ENCODE results near the gene TCERG1L.

TCERG1L gene

DNA sequence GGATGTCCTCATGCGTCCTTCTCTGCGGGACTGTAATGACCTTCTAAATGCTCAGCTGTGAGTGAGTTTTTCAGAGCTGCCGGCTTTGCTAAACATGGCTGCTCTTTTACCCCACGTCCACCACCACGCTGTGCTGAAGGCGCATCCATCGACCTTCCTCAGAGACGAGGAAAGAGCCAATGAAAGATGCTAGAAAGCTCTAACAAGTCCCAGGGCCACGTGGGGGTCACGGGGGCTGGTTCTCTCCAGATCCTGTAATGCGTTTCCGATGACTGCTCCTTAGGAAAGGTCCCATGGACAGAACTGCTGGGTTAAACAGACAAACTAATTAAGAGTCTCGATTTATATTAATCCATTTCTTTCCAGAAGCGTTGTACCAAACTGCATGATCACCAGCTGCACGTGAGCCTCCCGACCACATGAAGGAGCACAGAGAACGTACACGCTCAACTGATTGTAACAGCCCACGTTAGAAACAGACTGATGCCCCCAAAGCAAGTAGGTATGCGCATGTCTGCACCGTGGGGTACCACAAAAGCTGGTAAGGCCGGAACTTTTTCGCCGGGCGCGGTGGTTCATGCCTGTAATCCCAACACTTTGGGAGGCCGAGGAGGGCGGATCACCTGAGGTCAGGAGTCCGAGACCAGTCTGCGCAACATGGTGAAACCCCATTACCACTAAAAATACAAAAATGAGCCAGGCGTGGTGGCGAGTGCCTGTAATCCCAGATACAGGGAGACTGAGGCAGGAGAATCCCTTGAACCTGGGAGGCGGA, 109.6 kb downstream of the TCERG1L start:
- H3K9me3 Mint-ChIP-seq = no peaks in the 10 kb centered on the region
- no peak overlapping the region for H3K27ac Mint-ChIP-seq
- no peaks in the 10 kb centered on the region for H3K4me1 Mint-ChIP-seq (ENCODE audit: low read depth)
- H3K27me3 Mint-ChIP-seq (ENCODE audit: low read depth) = peaks cover 5% of the 10 kb centered on the region
- H3K4me3 Mint-ChIP-seq = no peak overlapping the region
- no peaks in the 10 kb centered on the region for H3K36me3 Mint-ChIP-seq (ENCODE audit: low read depth)
- DNase-seq (ENCODE audit: low spot score) = no peak

DNA sequence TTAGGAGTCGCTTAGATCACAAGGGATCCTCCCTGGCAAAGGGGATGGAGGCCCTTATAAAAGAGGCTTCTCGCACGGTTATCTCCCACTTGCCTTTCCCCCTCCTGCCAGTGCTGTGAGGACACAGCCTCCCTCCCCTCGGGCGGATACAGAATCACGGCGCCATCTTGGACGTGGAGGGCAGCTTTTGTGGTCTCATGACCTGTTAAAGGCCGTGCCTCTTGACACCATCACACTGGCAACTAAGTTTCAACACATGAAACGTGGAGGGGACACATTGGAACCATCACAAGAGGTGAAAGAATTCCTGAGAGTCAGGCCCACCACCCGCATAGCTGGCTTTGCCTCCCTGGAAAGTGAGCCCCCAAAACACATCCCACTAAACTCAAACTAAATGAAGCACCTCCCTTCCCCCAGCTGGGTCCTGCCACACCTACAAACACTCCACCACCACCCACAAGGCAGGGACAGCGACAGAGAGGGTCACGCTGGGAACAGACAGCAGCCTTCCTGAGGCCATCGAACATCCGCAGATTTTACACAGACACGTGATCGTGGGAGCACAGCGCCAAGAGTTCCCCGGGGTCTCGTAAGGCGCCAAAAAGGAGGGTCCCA, 110.6 kb downstream of the TCERG1L start:
- no peak for DNase-seq (ENCODE audit: low spot score)
- H3K4me1 Mint-ChIP-seq (ENCODE audit: low read depth) = no peaks in the 10 kb centered on the region
- H3K9me3 Mint-ChIP-seq = no peaks in the 10 kb centered on the region
- no peaks in the 10 kb centered on the region for H3K36me3 Mint-ChIP-seq (ENCODE audit: low read depth)
- H3K27me3 Mint-ChIP-seq (ENCODE audit: low read depth) = peaks cover 5% of the 10 kb centered on the region
- no peak overlapping the region for H3K4me3 Mint-ChIP-seq
- H3K27ac Mint-ChIP-seq = no peak overlapping the region

DNA sequence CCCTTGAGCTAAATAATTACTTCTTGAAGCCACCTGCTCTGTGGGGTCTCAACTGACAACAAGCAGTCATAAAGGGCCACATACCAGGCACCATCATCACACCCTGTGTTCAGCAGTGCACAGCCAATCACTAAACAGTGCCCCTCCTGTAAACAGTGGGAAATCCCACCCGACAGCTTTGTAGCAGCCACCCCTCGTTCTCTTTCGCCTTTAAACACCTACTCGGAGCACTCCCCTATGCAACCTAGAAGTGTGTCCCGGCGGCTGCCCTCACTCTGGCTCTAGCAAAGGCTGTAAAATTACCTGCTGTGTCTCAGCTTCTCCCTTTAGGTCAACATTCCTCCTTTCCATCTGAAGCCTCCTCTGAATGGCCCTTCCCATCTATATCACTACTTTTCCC, 111.9 kb downstream of the TCERG1L start:
- no peak overlapping the region for H3K4me3 Mint-ChIP-seq
- no peak for DNase-seq (ENCODE audit: low spot score)
- H3K9me3 Mint-ChIP-seq = no peaks in the 10 kb centered on the region
- H3K27ac Mint-ChIP-seq = no peak overlapping the region
- no peaks in the 10 kb centered on the region for H3K4me1 Mint-ChIP-seq (ENCODE audit: low read depth)
- H3K36me3 Mint-ChIP-seq (ENCODE audit: low read depth) = no peaks in the 10 kb centered on the region
- H3K27me3 Mint-ChIP-seq (ENCODE audit: low read depth) = peaks cover 5% of the 10 kb centered on the region

DNA sequence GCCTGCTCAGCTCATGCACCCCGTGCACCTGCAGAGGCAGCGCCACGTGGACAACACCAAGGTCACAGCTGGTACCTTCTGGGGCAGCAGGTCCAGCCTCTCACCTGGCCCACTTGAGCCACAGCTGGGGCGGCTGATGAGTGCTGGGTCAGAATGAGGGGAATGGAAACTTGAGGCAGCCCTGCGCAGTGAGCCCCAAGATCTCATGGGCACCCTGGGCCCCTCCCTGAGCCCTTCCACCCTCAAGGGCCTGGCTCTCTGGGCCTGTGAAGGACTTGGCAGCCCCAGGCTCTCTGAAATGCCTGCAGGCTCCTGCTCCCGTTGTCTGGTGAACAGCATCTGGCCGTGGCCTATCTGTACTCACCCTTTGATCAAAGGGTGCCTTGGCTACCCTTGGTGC, 112.7 kb downstream of the TCERG1L start:
- H3K4me1 Mint-ChIP-seq (ENCODE audit: low read depth) = no peaks in the 10 kb centered on the region
- no peaks in the 10 kb centered on the region for H3K9me3 Mint-ChIP-seq
- peaks cover 5% of the 10 kb centered on the region for H3K27me3 Mint-ChIP-seq (ENCODE audit: low read depth)
- no peak overlapping the region for H3K27ac Mint-ChIP-seq
- H3K4me3 Mint-ChIP-seq = no peak overlapping the region
- H3K36me3 Mint-ChIP-seq (ENCODE audit: low read depth) = no peaks in the 10 kb centered on the region
- no peak for DNase-seq (ENCODE audit: low spot score)

GRCh38 chr10:131198401-131198800, 113.1 kb downstream of the TCERG1L start:
- H3K9me3 Mint-ChIP-seq = no peaks in the 10 kb centered on the region
- H3K4me3 Mint-ChIP-seq = no peak overlapping the region
- no peaks in the 10 kb centered on the region for H3K4me1 Mint-ChIP-seq (ENCODE audit: low read depth)
- no peak overlapping the region for H3K27ac Mint-ChIP-seq
- peaks cover 5% of the 10 kb centered on the region for H3K27me3 Mint-ChIP-seq (ENCODE audit: low read depth)
- no peak for DNase-seq (ENCODE audit: low spot score)
- H3K36me3 Mint-ChIP-seq (ENCODE audit: low read depth) = no peaks in the 10 kb centered on the region

DNA sequence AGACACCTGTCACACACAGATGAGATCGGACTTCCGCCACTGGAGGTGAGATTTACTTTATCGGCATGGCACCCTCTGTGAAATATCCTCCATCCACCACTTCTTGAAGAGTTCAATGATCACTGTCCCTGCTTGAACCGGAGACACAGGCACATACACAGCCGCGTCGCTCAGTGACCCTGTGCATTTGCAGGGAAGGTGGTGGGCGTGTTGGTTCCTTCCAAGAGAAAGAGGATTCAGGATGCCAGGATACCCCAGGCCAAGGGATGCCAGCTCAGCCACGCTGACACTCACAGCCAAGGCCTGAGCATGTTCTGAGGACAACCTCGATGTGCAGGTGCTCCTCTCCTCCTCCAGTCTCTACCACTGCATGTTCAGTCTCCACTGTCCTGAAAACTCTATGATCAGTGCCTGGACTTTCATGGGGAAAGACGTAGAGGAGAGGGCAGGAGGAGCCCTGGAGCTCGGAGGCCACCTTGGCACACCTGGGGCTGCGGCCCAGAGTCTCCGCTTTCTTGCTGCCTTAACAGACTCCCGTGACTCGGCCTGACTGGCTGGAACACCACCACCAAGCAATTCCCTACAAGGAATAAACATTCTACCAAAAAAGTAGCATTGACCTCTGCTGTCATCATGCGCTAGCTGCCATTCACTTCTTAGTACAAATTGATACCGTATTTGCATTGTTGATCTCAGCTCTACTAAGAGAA, 115.2 kb downstream of the TCERG1L start:
- no peaks in the 10 kb centered on the region for H3K9me3 Mint-ChIP-seq
- no peak for DNase-seq (ENCODE audit: low spot score)
- peaks cover 5% of the 10 kb centered on the region for H3K27me3 Mint-ChIP-seq (ENCODE audit: low read depth)
- no peaks in the 10 kb centered on the region for H3K4me1 Mint-ChIP-seq (ENCODE audit: low read depth)
- H3K27ac Mint-ChIP-seq = no peak overlapping the region
- H3K36me3 Mint-ChIP-seq (ENCODE audit: low read depth) = no peaks in the 10 kb centered on the region
- H3K4me3 Mint-ChIP-seq = no peak overlapping the region

- Mint-ChIP-seq H3K4me1 (ENCODE audit: low read depth) (no peaks in the 10 kb centered on the region), H3K9me3 (no peaks in the 10 kb centered on the region), H3K27ac (no peak overlapping the region), H3K36me3 (ENCODE audit: low read depth) (no peaks in the 10 kb centered on the region), H3K27me3 (ENCODE audit: low read depth) (peaks cover 5% of the 10 kb centered on the region), H3K4me3 (no peak overlapping the region)
- DNase-seq (ENCODE audit: low spot score) = no peak
Observed at GRCh38 chr10:131195558-131196159, 115.9 kb downstream of the TCERG1L start.

DNA sequence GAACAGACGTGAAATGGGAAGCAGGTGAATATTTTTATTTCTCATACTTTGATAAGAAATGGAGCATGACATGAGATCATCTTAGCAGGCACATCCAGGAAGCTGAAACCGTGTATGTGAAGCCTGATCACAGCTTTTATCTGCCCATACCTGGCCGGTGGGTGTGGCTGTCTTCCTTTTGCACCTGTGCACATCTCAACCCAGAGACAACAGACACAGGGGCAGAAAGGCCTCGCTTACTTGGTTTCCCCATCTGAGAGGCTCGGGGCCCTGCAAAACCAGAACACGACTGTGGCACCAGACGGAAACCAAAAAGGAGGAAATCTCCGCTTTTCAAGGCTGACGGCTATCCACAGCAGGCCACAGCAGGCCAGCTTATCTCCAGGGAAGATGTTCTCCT, 116.4 kb downstream of the TCERG1L start:
- H3K4me1 Mint-ChIP-seq (ENCODE audit: low read depth) = no peaks in the 10 kb centered on the region
- H3K9me3 Mint-ChIP-seq = no peaks in the 10 kb centered on the region
- no peak overlapping the region for H3K4me3 Mint-ChIP-seq
- H3K36me3 Mint-ChIP-seq (ENCODE audit: low read depth) = no peaks in the 10 kb centered on the region
- DNase-seq (ENCODE audit: low spot score) = no peak
- no peak overlapping the region for H3K27ac Mint-ChIP-seq
- H3K27me3 Mint-ChIP-seq (ENCODE audit: low read depth) = peaks cover 5% of the 10 kb centered on the region

GRCh38 chr10:131193923-131194322, 117.6 kb downstream of the TCERG1L start:
- no peaks in the 10 kb centered on the region for H3K9me3 Mint-ChIP-seq

GRCh38 chr10:131188494-131188893, 123.0 kb downstream of the TCERG1L start:
- Mint-ChIP-seq H3K36me3 (ENCODE audit: low read depth) (no peaks in the 10 kb centered on the region), H3K27ac (no peak overlapping the region), H3K9me3 (no peaks in the 10 kb centered on the region), H3K27me3 (ENCODE audit: low read depth) (no peaks in the 10 kb centered on the region), H3K4me1 (ENCODE audit: low read depth) (no peaks in the 10 kb centered on the region), H3K4me3 (no peak overlapping the region)
- DNase-seq (ENCODE audit: low spot score) = no peak

More at GRCh38 chr10:131193923-131194322, 117.6 kb downstream of the TCERG1L start:
- H3K36me3 Mint-ChIP-seq (ENCODE audit: low read depth) = no peaks in the 10 kb centered on the region
- H3K27me3 Mint-ChIP-seq (ENCODE audit: low read depth) = no peaks in the 10 kb centered on the region
- no peak overlapping the region for H3K4me3 Mint-ChIP-seq
- H3K27ac Mint-ChIP-seq = no peak overlapping the region
- no peaks in the 10 kb centered on the region for H3K4me1 Mint-ChIP-seq (ENCODE audit: low read depth)
- DNase-seq (ENCODE audit: low spot score) = no peak

DNA sequence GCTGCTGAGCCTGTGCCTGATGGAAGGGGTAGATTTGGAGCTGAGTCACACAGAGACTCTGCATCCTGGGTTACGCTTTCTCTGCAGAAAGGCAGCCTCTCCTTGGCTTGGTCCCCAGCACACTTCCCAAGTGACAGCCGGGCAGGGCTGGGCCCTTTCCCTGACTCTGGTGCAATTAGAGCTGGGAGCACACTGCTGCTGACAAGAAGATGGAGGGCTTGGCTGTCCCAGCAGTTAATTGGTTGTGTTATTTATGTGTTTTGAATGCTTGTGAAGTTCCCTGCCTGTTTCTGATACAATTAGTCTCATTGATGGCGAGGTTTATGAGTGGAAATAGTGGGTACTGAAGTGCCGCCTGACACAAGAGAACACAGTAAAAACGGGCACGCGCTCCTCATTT, 123.6 kb downstream of the TCERG1L start:
- DNase-seq (ENCODE audit: low spot score) = no peak
- Mint-ChIP-seq H3K4me1 (ENCODE audit: low read depth) (no peaks in the 10 kb centered on the region), H3K27me3 (ENCODE audit: low read depth) (no peaks in the 10 kb centered on the region), H3K27ac (no peak overlapping the region), H3K4me3 (no peak overlapping the region), H3K9me3 (no peaks in the 10 kb centered on the region), H3K36me3 (ENCODE audit: low read depth) (no peaks in the 10 kb centered on the region)

DNA sequence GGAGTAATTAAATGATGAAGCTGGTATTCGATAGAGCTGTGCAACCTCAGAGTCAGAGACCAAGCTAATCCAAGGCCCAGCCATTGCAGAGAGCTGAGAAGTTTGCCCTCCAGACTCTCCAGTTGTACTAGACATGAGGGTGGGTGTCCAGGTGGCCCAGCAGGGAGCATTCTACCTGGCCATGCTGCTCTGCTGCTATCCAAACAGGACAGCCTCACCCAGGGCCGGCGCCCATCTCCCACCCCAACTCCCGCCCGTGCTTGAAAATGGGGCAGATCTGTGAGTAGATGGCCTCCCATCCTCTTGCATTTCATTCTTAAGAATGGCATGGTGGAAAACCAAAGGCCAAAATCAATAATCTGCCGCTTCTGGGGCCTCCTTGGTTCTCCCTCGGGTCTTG, 124.2 kb downstream of the TCERG1L start:
- Mint-ChIP-seq H3K4me3 (no peak overlapping the region), H3K9me3 (no peaks in the 10 kb centered on the region), H3K4me1 (ENCODE audit: low read depth) (no peaks in the 10 kb centered on the region), H3K36me3 (ENCODE audit: low read depth) (no peaks in the 10 kb centered on the region), H3K27me3 (ENCODE audit: low read depth) (no peaks in the 10 kb centered on the region), H3K27ac (no peak overlapping the region)
- no peak for DNase-seq (ENCODE audit: low spot score)

GRCh38 chr10:131186547-131187253, 124.8 kb downstream of the TCERG1L start:
- no peaks in the 10 kb centered on the region for H3K4me1 Mint-ChIP-seq (ENCODE audit: low read depth)
- H3K4me3 Mint-ChIP-seq = no peak overlapping the region
- H3K36me3 Mint-ChIP-seq (ENCODE audit: low read depth) = no peaks in the 10 kb centered on the region
- H3K9me3 Mint-ChIP-seq = no peaks in the 10 kb centered on the region
- H3K27ac Mint-ChIP-seq = no peak overlapping the region
- no peak for DNase-seq (ENCODE audit: low spot score)
- no peaks in the 10 kb centered on the region for H3K27me3 Mint-ChIP-seq (ENCODE audit: low read depth)
